ENCODE results near the gene LHX5.

LHX5 gene

DNA sequence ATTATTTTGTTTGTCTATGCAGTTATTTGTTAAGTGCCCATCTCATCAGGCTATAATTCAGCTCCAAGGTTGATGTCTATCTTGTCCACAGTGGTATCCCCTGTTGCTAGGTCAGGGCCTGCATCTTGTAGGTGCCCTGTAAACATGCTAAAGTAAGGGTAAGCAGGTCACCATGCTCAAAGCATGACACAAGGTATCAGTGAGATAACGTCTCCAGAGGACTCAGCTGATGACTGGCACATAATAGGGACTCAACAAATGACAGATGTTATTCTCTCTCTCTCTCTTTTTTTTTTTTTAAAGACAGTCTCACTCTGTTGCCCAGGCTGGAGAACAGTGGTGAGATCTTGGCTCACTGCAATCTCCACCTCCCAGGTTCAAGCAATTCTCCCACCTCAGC is 47.2 kb downstream of the LHX5 start:
- Mint-ChIP-seq H3K9me3 (no peaks in the 10 kb centered on the region), H3K4me1 (peaks cover 7% of the 10 kb centered on the region), H3K36me3 (ENCODE audit: low read depth) (no peaks in the 10 kb centered on the region), H3K4me3 (peak overlapping the region; percentile 24 to 63 (median 57)), H3K27me3 (ENCODE audit: low read depth) (peaks cover 15% of the 10 kb centered on the region), H3K27ac (peak overlapping the region in 1 of 3 experiments; percentile 13)
- TF ChIP-seq, protein P1, sequence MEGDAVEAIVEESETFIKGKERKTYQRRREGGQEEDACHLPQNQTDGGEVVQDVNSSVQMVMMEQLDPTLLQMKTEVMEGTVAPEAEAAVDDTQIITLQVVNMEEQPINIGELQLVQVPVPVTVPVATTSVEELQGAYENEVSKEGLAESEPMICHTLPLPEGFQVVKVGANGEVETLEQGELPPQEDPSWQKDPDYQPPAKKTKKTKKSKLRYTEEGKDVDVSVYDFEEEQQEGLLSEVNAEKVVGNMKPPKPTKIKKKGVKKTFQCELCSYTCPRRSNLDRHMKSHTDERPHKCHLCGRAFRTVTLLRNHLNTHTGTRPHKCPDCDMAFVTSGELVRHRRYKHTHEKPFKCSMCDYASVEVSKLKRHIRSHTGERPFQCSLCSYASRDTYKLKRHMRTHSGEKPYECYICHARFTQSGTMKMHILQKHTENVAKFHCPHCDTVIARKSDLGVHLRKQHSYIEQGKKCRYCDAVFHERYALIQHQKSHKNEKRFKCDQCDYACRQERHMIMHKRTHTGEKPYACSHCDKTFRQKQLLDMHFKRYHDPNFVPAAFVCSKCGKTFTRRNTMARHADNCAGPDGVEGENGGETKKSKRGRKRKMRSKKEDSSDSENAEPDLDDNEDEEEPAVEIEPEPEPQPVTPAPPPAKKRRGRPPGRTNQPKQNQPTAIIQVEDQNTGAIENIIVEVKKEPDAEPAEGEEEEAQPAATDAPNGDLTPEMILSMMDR (IDR thresholded peaks at IDR 0.05; ENCODE audit: unreplicated experiment in 3 of 3): no peak

DNA sequence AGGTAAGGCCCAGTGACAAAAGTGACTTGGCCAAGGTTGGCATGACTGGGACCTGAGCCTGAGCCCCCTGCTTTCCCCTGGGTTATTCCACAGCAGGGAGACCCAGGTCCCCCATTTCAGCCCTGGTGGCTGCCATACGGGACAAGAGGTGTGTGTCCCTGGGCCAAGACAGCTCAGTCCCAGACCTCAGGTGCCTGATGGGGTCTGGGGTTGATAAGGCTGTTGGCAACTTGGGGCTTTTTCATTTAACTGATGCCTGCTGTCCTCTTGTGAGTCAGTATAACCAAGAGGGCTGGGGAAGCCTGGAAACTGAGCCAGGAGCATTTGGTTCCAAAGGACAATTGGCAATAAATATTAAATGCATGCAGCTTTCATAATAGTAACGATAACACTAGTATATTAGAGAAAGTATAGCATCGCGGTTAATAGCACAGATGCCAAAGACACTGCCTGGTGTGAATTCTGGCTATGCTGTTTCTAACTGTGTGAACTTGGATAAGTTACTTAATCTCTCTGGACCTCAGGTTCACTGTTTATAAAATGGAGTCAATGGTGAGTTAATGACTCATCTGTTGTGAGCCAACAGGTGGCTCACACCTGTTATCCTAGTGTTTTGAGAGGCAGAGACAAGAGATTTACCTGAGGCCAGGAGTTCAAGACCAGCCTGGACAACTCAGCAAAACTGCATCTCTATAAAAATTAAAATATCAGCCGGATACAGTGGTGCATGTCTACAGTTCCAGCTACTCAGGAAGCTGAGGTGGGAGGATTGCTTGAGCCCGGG is 48.6 kb downstream of the LHX5 start:
- Mint-ChIP-seq H3K4me3 (peak overlapping the region; percentile 49 to 94 (median 94)), H3K36me3 (ENCODE audit: low read depth) (no peaks in the 10 kb centered on the region), H3K27ac (no peak overlapping the region), H3K9me3 (no peaks in the 10 kb centered on the region), H3K27me3 (ENCODE audit: low read depth) (peaks cover 15% of the 10 kb centered on the region), H3K4me1 (peaks cover 7% of the 10 kb centered on the region)
- TF ChIP-seq, protein P1 (IDR thresholded peaks at IDR 0.05; ENCODE audit: unreplicated experiment in 3 of 3): no peak

GRCh38 chr12:113422030-113422885 is 49.4 kb downstream of the LHX5 start, which contains the start of gene SDSL:
Gene SDSL, plus strand, starts transcription at chr12:113422380. Its CDS starts 5,603 bp downstream, at chr12:113427983.
- peak within 1 kb of the TSS; percentile 89 to 94 (median 94) for H3K4me3 Mint-ChIP-seq
- peaks cover 9% of the 10 kb centered on the region for H3K27me3 Mint-ChIP-seq (ENCODE audit: low read depth)
- H3K27ac Mint-ChIP-seq: peak within 1 kb of the TSS; percentile 62 to 94 (median 89)
- no peaks in the 10 kb centered on the region for H3K36me3 Mint-ChIP-seq (ENCODE audit: low read depth)
- no peaks in the 10 kb centered on the region for H3K9me3 Mint-ChIP-seq
- TF ChIP-seq, protein P1 (IDR thresholded peaks at IDR 0.05; ENCODE audit: unreplicated experiment in 3 of 3): no peak
- peaks cover 7% of the 10 kb centered on the region for H3K4me1 Mint-ChIP-seq

DNA sequence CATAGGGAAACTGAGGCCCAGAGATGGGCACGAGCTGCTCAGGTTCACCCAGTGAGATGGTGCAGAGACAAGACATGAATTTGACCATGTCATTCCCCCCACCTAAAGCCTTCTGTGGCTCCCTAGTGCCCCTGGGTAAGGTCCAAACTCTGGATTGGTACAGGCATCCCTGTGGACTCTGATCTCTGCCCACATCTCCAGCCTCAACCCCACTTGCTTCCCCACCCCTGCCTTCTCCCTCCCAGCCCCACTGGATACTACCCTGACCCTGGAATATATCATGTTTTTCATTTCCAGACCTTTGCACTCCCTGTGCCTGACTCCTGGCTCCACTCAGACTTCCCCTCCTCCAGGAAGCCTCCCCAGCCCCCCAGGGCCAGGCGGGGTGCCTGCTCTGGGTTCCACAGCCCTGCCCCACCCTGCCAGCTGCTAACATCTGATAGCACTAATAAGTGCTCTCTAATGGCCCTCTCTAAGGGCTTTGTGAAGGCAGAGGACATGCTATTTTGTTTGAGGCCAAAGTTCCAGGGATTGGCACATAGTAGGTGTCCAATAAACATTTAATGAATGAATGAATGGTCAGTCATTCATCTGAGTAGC is 50.6 kb downstream of the LHX5 start:
- Mint-ChIP-seq H3K27ac (no peak overlapping the region), H3K4me1 (peaks cover 7% of the 10 kb centered on the region), H3K9me3 (no peaks in the 10 kb centered on the region), H3K4me3 (peak overlapping the region in 1 of 3 experiments; percentile 40), H3K36me3 (ENCODE audit: low read depth) (no peaks in the 10 kb centered on the region), H3K27me3 (ENCODE audit: low read depth) (peaks cover 8% of the 10 kb centered on the region)
- TF ChIP-seq, protein P1 (IDR thresholded peaks at IDR 0.05; ENCODE audit: unreplicated experiment in 3 of 3): no peak

DNA sequence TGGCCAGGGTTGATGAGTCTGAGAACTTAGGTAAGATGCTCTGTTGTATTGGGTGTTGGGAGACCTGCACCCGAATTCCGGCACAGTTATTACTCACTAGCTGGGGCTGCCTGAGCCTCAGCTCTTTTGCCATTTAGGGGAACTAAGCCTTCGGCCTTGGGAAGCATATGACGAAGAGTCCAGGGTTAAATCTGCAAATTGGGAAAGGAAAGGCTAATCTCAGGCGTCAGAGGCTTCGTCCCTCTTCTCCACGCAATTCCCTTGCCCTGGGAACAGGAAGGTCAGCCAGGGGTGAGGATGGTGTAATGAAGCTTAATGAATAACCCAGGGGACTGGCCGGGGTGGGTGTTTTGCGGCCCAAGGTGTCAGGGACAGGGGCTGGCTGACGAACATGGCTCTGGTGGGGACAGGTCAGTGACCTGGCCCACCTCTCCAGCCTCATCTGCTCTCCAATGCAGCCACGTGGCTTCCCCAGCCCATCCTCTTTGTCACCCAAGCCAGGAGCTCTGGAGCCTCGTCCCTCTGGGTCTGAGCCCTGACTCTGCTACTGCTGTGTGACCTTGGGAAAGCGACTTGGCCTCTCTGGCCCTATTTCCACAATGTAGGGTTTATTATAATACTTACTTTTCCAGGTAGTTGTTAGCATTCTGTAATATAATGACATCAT is 53.3 kb downstream of the LHX5 start:
- Mint-ChIP-seq H3K36me3 (ENCODE audit: low read depth) (no peaks in the 10 kb centered on the region), H3K4me1 (peaks cover 7% of the 10 kb centered on the region), H3K4me3 (no peak overlapping the region), H3K27me3 (ENCODE audit: low read depth) (peaks cover 5% of the 10 kb centered on the region), H3K27ac (peak overlapping the region in 1 of 3 experiments; percentile 10), H3K9me3 (no peaks in the 10 kb centered on the region)
- TF ChIP-seq, protein P1 (IDR thresholded peaks at IDR 0.05; ENCODE audit: unreplicated experiment in 3 of 3): no peak

Data from nephron (organoid).